ENCODE results near the gene GINM1.

The GINM1 gene

DNA sequence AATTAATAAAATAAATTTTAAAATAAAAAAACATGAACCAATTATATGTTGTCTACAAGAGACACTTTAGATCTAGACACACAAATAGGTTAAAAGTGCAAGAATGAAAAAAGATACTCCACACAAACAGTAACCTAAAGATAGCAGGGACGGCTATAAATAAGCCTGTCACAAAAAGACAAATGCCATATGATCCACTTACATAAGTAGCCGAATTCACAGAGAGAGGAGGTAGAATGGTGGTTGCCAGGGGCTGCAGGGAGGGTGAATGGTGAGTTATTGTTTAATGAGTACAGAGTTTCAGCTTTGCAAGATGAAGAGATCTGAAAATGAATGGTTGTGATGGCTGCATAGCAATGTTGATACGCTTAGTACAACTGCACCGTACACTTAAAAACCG is 49.6 kb downstream of the GINM1 start:
- Histone ChIP-seq H3K36me3 (ENCODE audit: control insufficient read depth in 1 of 2, insufficient read depth in 2 of 2, low read depth in 1 of 2, low read length in 2 of 2) (peaks cover 4 to 26% of the 10 kb centered on the region in 2 experiments), H3K14ac (ENCODE audit: low read length in 2 of 2) (no peak overlapping the region), H3K9ac (ENCODE audit: low read length) (no peak overlapping the region), H3K23ac (ENCODE audit: low read length in 2 of 2) (no peak overlapping the region), H4K91ac (ENCODE audit: low read length) (no peak overlapping the region), H3K27me3 (ENCODE audit: control insufficient read depth in 1 of 2, insufficient read depth in 1 of 2, low read length in 2 of 2) (no peaks in the 10 kb centered on the region), H3K9me3 (ENCODE audit: control insufficient read depth, low read length) (no peaks in the 10 kb centered on the region), H3K27ac (ENCODE audit: low read length, poor library complexity, severe bottlenecking) (no peak overlapping the region), H2BK5ac (ENCODE audit: low read depth, low read length, poor library complexity, severe bottlenecking) (no peak overlapping the region), H3K4me1 (ENCODE audit: control insufficient read depth, insufficient read depth, low read depth, low read length) (no peaks in the 10 kb centered on the region), H3K18ac (ENCODE audit: low read depth in 1 of 2, low read length in 2 of 2) (no peak overlapping the region), H3K4me3 (ENCODE audit: insufficient read depth in 1 of 2, low read depth in 1 of 2, low read length in 2 of 2) (no peak overlapping the region), H4K8ac (ENCODE audit: low read length) (no peak overlapping the region), H3K4ac (ENCODE audit: low read depth in 1 of 2, low read length in 2 of 2) (no peak overlapping the region), H2BK12ac (ENCODE audit: low read length in 2 of 2) (no peak overlapping the region), H2AK5ac (ENCODE audit: low read length, severe bottlenecking) (no peak overlapping the region), H2BK120ac (ENCODE audit: low read depth, low read length) (no peak overlapping the region), H3K4me2 (ENCODE audit: low read length, poor library complexity, severe bottlenecking) (no peak overlapping the region), H3K79me1 (replicated peaks; ENCODE audit: low read length, poor library complexity, severe bottlenecking) (peaks cover 17% of the 10 kb centered on the region), H2AFZ (ENCODE audit: low read depth, low read length) (no peak overlapping the region), H2BK15ac (ENCODE audit: low read depth, poor library complexity, severe bottlenecking) (no peak overlapping the region)
- WGBS = 88% methylated on average over 1 of the region's 5 CpGs
- DNase-seq = no peak

DNA sequence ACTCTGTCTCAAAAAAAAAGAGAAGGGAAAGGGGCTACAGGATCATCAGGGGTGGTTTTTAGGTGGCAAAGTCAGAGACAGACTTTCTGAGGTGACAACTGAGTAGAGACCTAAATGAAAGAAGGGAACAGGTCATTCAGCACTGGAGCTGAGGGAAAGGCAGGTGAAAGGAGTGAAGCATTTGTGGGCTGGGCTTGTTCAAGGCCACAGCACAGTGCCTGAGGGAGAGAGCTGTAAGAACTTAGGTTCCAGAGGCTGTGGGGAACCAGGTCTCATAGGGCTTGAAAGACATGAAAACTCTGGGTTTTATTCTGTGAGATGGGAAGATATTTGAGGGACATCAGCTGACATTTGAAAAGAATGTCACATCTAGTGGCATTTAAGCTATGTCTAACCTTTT is 61.5 kb downstream of the GINM1 start:
- Histone ChIP-seq H3K23ac (ENCODE audit: low read length in 2 of 2) (no peak overlapping the region), H4K8ac (ENCODE audit: low read length) (no peak overlapping the region), H3K27ac (ENCODE audit: low read length, poor library complexity, severe bottlenecking) (no peak overlapping the region), H3K79me1 (replicated peaks; ENCODE audit: low read length, poor library complexity, severe bottlenecking) (peaks cover 7% of the 10 kb centered on the region), H2BK15ac (ENCODE audit: low read depth, poor library complexity, severe bottlenecking) (no peak overlapping the region), H2AFZ (ENCODE audit: low read depth, low read length) (no peak overlapping the region), H2BK12ac (ENCODE audit: low read length in 2 of 2) (no peak overlapping the region), H3K4me2 (ENCODE audit: low read length, poor library complexity, severe bottlenecking) (no peak overlapping the region), H3K4ac (ENCODE audit: low read depth in 1 of 2, low read length in 2 of 2) (no peak overlapping the region), H4K91ac (ENCODE audit: low read length) (no peak overlapping the region), H3K14ac (ENCODE audit: low read length in 2 of 2) (no peak overlapping the region), H2AK5ac (ENCODE audit: low read length, severe bottlenecking) (no peak overlapping the region), H3K27me3 (ENCODE audit: control insufficient read depth in 1 of 2, insufficient read depth in 1 of 2, low read length in 2 of 2) (no peaks in the 10 kb centered on the region), H3K9me3 (ENCODE audit: control insufficient read depth, low read length) (no peaks in the 10 kb centered on the region), H2BK120ac (ENCODE audit: low read depth, low read length) (no peak overlapping the region), H3K9ac (ENCODE audit: low read length) (no peak overlapping the region), H3K36me3 (ENCODE audit: control insufficient read depth in 1 of 2, insufficient read depth in 2 of 2, low read depth in 1 of 2, low read length in 2 of 2) (peaks cover 10 to 47% of the 10 kb centered on the region in 2 experiments), H3K4me3 (ENCODE audit: insufficient read depth in 1 of 2, low read depth in 1 of 2, low read length in 2 of 2) (no peak overlapping the region), H2BK5ac (ENCODE audit: low read depth, low read length, poor library complexity, severe bottlenecking) (no peak overlapping the region), H3K18ac (ENCODE audit: low read depth in 1 of 2, low read length in 2 of 2) (no peak overlapping the region), H3K4me1 (ENCODE audit: control insufficient read depth, insufficient read depth, low read depth, low read length) (no peaks in the 10 kb centered on the region)
- no peak for DNase-seq

DNA sequence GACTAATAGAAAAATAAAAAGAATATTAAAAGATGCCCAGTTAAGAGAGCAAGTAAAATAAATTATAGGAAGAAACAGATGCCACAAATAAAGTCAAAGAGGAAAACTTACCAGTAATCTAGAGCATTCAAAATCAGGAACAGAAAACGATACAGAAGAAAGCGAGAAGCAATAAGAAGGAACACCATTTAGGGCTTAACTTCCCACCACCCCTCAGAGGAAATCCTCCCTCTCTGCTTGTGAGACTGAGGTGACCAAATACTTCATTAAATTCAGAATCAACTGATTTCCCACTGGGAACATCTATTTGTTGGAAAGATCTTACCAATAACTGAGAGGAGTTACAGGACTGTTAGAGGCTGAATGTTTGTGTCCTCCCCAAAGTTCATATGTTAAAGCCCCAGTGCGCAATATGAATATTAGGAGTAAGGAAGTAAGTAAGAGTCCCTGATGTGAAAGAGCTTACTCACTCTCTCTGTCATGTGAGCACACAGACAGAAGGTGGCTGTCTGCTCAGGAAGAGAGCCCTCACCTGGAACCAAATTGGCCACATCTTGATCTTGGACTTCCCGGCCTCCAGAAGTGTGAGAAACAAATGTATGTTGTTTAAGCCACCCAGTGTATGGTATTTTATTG is 62.8 kb downstream of the GINM1 start:
- DNase-seq = no peak
- no peaks in the 10 kb centered on the region for H3K9me3 ChIP-seq (ENCODE audit: control insufficient read depth, low read length)
- H3K27me3 ChIP-seq (ENCODE audit: control insufficient read depth in 1 of 2, insufficient read depth in 1 of 2, low read length in 2 of 2) = no peaks in the 10 kb centered on the region
- H3K18ac ChIP-seq (ENCODE audit: low read depth in 1 of 2, low read length in 2 of 2) = no peak overlapping the region
- no peak overlapping the region for H3K14ac ChIP-seq (ENCODE audit: low read length in 2 of 2)
- H3K27ac ChIP-seq (ENCODE audit: low read length, poor library complexity, severe bottlenecking) = no peak overlapping the region
- H3K4me3 ChIP-seq (ENCODE audit: insufficient read depth in 1 of 2, low read depth in 1 of 2, low read length in 2 of 2) = no peak overlapping the region
- H3K4me1 ChIP-seq (ENCODE audit: control insufficient read depth, insufficient read depth, low read depth, low read length) = no peaks in the 10 kb centered on the region
- no peak overlapping the region for H3K4me2 ChIP-seq (ENCODE audit: low read length, poor library complexity, severe bottlenecking)
- no peak overlapping the region for H3K9ac ChIP-seq (ENCODE audit: low read length)
- H2AFZ ChIP-seq (ENCODE audit: low read depth, low read length) = no peak overlapping the region
- no peak overlapping the region for H4K8ac ChIP-seq (ENCODE audit: low read length)
- no peak overlapping the region for H2BK5ac ChIP-seq (ENCODE audit: low read depth, low read length, poor library complexity, severe bottlenecking)
- H3K36me3 ChIP-seq (ENCODE audit: control insufficient read depth in 1 of 2, insufficient read depth in 2 of 2, low read depth in 1 of 2, low read length in 2 of 2) = peaks cover 10 to 36% of the 10 kb centered on the region in 2 experiments
- 98% methylated on average over 4 of the region's 4 CpGs for WGBS
- H2BK12ac ChIP-seq (ENCODE audit: low read length in 2 of 2) = no peak overlapping the region
- H2BK15ac ChIP-seq (ENCODE audit: low read depth, poor library complexity, severe bottlenecking) = no peak overlapping the region
- peaks cover 10% of the 10 kb centered on the region for H3K79me1 ChIP-seq (replicated peaks; ENCODE audit: low read length, poor library complexity, severe bottlenecking)
- H4K91ac ChIP-seq (ENCODE audit: low read length) = no peak overlapping the region
- H3K4ac ChIP-seq (ENCODE audit: low read depth in 1 of 2, low read length in 2 of 2) = no peak overlapping the region
- no peak overlapping the region for H3K23ac ChIP-seq (ENCODE audit: low read length in 2 of 2)
- H2BK120ac ChIP-seq (ENCODE audit: low read depth, low read length) = no peak overlapping the region
- no peak overlapping the region for H2AK5ac ChIP-seq (ENCODE audit: low read length, severe bottlenecking)

DNA sequence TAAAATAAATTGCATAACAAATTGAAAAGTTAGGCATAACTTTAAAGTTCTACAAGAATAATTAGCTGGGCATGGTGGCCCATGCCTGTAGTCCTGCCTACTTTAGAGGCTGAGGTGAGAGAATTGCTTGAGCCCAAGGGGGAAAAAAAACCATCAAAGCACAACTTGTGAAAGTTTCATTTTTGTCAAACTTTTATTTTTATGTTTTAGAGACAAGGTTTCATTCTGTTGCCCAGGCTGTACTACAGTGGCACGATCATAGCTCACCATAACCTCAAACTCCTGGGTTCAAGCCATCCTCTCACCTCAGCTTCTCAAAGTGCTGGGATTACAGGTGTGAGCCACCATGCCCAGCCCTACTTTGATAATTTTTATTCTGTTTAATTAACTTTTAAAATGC is 68.1 kb downstream of the GINM1 start:
- Histone ChIP-seq H3K4ac (ENCODE audit: low read depth in 1 of 2, low read length in 2 of 2) (no peak overlapping the region), H3K9ac (ENCODE audit: low read length) (no peak overlapping the region), H4K8ac (ENCODE audit: low read length) (no peak overlapping the region), H4K91ac (ENCODE audit: low read length) (no peak overlapping the region), H3K23ac (ENCODE audit: low read length in 2 of 2) (no peak overlapping the region), H3K18ac (ENCODE audit: low read depth in 1 of 2, low read length in 2 of 2) (no peak overlapping the region), H2BK120ac (ENCODE audit: low read depth, low read length) (no peak overlapping the region), H2AK5ac (ENCODE audit: low read length, severe bottlenecking) (no peak overlapping the region), H2BK15ac (ENCODE audit: low read depth, poor library complexity, severe bottlenecking) (no peak overlapping the region), H3K27ac (ENCODE audit: low read length, poor library complexity, severe bottlenecking) (no peak overlapping the region), H3K9me3 (ENCODE audit: control insufficient read depth, low read length) (no peaks in the 10 kb centered on the region), H2AFZ (ENCODE audit: low read depth, low read length) (no peak overlapping the region), H3K4me1 (ENCODE audit: control insufficient read depth, insufficient read depth, low read depth, low read length) (no peaks in the 10 kb centered on the region), H3K14ac (ENCODE audit: low read length in 2 of 2) (no peak overlapping the region), H2BK12ac (ENCODE audit: low read length in 2 of 2) (no peak overlapping the region), H2BK5ac (ENCODE audit: low read depth, low read length, poor library complexity, severe bottlenecking) (no peak overlapping the region), H3K79me1 (replicated peaks; ENCODE audit: low read length, poor library complexity, severe bottlenecking) (peaks cover 16% of the 10 kb centered on the region), H3K4me3 (ENCODE audit: insufficient read depth in 1 of 2, low read depth in 1 of 2, low read length in 2 of 2) (no peak overlapping the region), H3K4me2 (ENCODE audit: low read length, poor library complexity, severe bottlenecking) (no peak overlapping the region), H3K27me3 (ENCODE audit: control insufficient read depth in 1 of 2, insufficient read depth in 1 of 2, low read length in 2 of 2) (no peaks in the 10 kb centered on the region), H3K36me3 (ENCODE audit: control insufficient read depth in 1 of 2, insufficient read depth in 2 of 2, low read depth in 1 of 2, low read length in 2 of 2) (peaks cover 7 to 35% of the 10 kb centered on the region in 2 experiments)
- no peak for DNase-seq
- WGBS = 100% methylated on average over 1 of the region's 1 CpG
